Activated T-helper 1 cell treated with anti-CD3 and anti-CD28 coated beads, Interleukin-12 subunit alpha, Interleukin-12 subunit beta, Interleukin-2, Interleukin-4 antibody, amounts not matched to agents 30 ng/mL and 10 ng/mL and 1 ng/mL, durations not matched to agents 14 hours and 24 hours and 36 hours (primary cell): Measurements from ENCODE around the gene ARID4B. TPM values are rescaled to one million over a fixed set of nuclear protein-coding genes. Genes with fewer than 3 reads are reported as not detected.
A peak's percentile ranks its signal among the peaks of the same experiment; 100 is the strongest.

Experiments
- DNase-seq: peaks from one replicate; pipeline ENCODE4 v3.0.0; 2021; ENCODE audit warnings: low spot score
- H3K27ac Mint-ChIP-seq: one replicate; pipeline ENCODE4 v1.8.0; 2021; ENCODE audit warnings: mild to moderate bottlenecking, mixed read lengths
- H3K27me3 Mint-ChIP-seq: one replicate; pipeline ENCODE4 v1.8.0; 2022; ENCODE audit warnings: mild to moderate bottlenecking, moderate library complexity, mixed read lengths; ENCODE audit not compliant: insufficient read depth
- H3K36me3 Mint-ChIP-seq: one replicate; pipeline ENCODE4 v1.8.0; 2021; ENCODE audit warnings: low read depth, mixed read lengths
- H3K4me1 Mint-ChIP-seq: one replicate; pipeline ENCODE4 v1.8.0; 2021; ENCODE audit warnings: low read depth, mixed read lengths
- H3K4me3 Mint-ChIP-seq: one replicate; pipeline ENCODE4 v1.8.0; 2021; ENCODE audit warnings: mild to moderate bottlenecking, moderate library complexity, mixed read lengths
- H3K9me3 Mint-ChIP-seq: one replicate; pipeline ENCODE4 v1.8.0; 2021; ENCODE audit warnings: mixed read lengths
- intact Hi-C: fragments of 100-400 bp; cut with micrococcal nuclease; formaldehyde crosslinking; loops from one replicate; pipeline ENCODE4 v1.15.1; 2024
- total RNA-seq: library from RNA; stranded (reverse); gene quantifications from 2 replicates; pipeline ENCODE4 v1.2.3, GENCODE V29; 2022

Gene ARID4B
- total RNA-seq, 1 donor from 2014 or later, result 58.7 TPM

GRCh38 chr1:235130766-235131270 is 197.2 kb downstream of the ARID4B start:
- H3K36me3 Mint-ChIP-seq, result peaks cover 46% of the 10 kb centered on the region
- H3K4me1 Mint-ChIP-seq, result peaks cover 28% of the 10 kb centered on the region
- no peak overlapping the region for H3K27ac Mint-ChIP-seq
- intact Hi-C loops, result no loop called here
- no peak overlapping the region for H3K4me3 Mint-ChIP-seq
- H3K9me3 Mint-ChIP-seq, result no peaks in the 10 kb centered on the region
- no peaks in the 10 kb centered on the region for H3K27me3 Mint-ChIP-seq
- DNase-seq, result no peak

GRCh38 chr1:235129774-235130570 is 198.0 kb downstream of the ARID4B start:
- intact Hi-C loops, result loop anchor here (2.0 to 10.0 kb wide), 3 partner anchors 77 to 515 kb away; partner anchors contain the start of genes B3GALNT2 and GNG4
- H3K27me3 Mint-ChIP-seq, result no peaks in the 10 kb centered on the region
- H3K4me1 Mint-ChIP-seq, result peaks cover 34% of the 10 kb centered on the region
- H3K9me3 Mint-ChIP-seq, result no peaks in the 10 kb centered on the region
- no peak for DNase-seq
- peaks cover 42% of the 10 kb centered on the region for H3K36me3 Mint-ChIP-seq
- H3K27ac Mint-ChIP-seq, result peak overlapping the region; percentile 78
- H3K4me3 Mint-ChIP-seq, result peak overlapping the region; percentile 19

- Mint-ChIP-seq H3K27me3 (no peaks in the 10 kb centered on the region), H3K9me3 (no peaks in the 10 kb centered on the region), H3K4me3 (peak within 1 kb of the TSS; percentile 99), H3K27ac (peak within 1 kb of the TSS; percentile 94), H3K36me3 (peaks cover 42% of the 10 kb centered on the region), H3K4me1 (peaks cover 45% of the 10 kb centered on the region)
- intact Hi-C loops, result loop anchor here (1.0 to 10.0 kb wide), 8 partner anchors 24 to 755 kb away; partner anchors contain the start of genes ARID4B, B3GALNT2, COA6 and GGPS1
- peak; percentile 94 for DNase-seq
Observed at GRCh38 chr1:235128456-235129328, 199.3 kb downstream of the ARID4B start, which contains the start of gene TOMM20. TSS of gene TOMM20 (minus strand) at chr1:235128837. CDS start at chr1:235128715, 122 bp downstream.

GRCh38 chr1:235127732-235128455 is 200.1 kb downstream of the ARID4B start:
- no peaks in the 10 kb centered on the region for H3K9me3 Mint-ChIP-seq
- intact Hi-C loops, result loop anchor here (1.0 to 10.0 kb wide), 8 partner anchors 24 to 755 kb away; partner anchors contain the start of genes ARID4B, B3GALNT2, COA6 and GGPS1
- DNase-seq, result no peak
- H3K27me3 Mint-ChIP-seq, result no peaks in the 10 kb centered on the region
- peaks cover 48% of the 10 kb centered on the region for H3K4me1 Mint-ChIP-seq
- H3K36me3 Mint-ChIP-seq, result peaks cover 45% of the 10 kb centered on the region
- peak overlapping the region; percentile 99 for H3K4me3 Mint-ChIP-seq
- H3K27ac Mint-ChIP-seq, result peak overlapping the region; percentile 94

GRCh38 chr1:235127203-235127602 is 200.8 kb downstream of the ARID4B start:
- DNase-seq, result no peak
- no peaks in the 10 kb centered on the region for H3K9me3 Mint-ChIP-seq
- H3K36me3 Mint-ChIP-seq, result peaks cover 44% of the 10 kb centered on the region
- peak overlapping the region; percentile 94 for H3K27ac Mint-ChIP-seq
- intact Hi-C loops, result loop anchor here (10.0 kb wide), 1 partner anchor 518 kb away; the partner anchor contains the start of gene GNG4
- H3K27me3 Mint-ChIP-seq, result no peaks in the 10 kb centered on the region
- H3K4me1 Mint-ChIP-seq, result peaks cover 53% of the 10 kb centered on the region
- H3K4me3 Mint-ChIP-seq, result peak overlapping the region; percentile 99

GRCh38 chr1:235124665-235125064 is 203.3 kb downstream of the ARID4B start:
- no peak for DNase-seq
- intact Hi-C loops, result loop anchor here (1.0 to 10.0 kb wide), 2 partner anchors 19 to 520 kb away; partner anchors contain the start of gene GNG4
- Mint-ChIP-seq H3K27ac (peak overlapping the region; percentile 79), H3K4me3 (peak overlapping the region; percentile 72), H3K4me1 (peaks cover 60% of the 10 kb centered on the region), H3K27me3 (no peaks in the 10 kb centered on the region), H3K36me3 (peaks cover 42% of the 10 kb centered on the region), H3K9me3 (no peaks in the 10 kb centered on the region)

- DNase-seq, result no peak
- H3K36me3 Mint-ChIP-seq, result peaks cover 48% of the 10 kb centered on the region
- H3K27me3 Mint-ChIP-seq, result no peaks in the 10 kb centered on the region
- H3K4me1 Mint-ChIP-seq, result peaks cover 57% of the 10 kb centered on the region
- intact Hi-C loops, result loop anchor here (1.0 to 10.0 kb wide), 2 partner anchors 19 to 521 kb away; partner anchors contain the start of gene GNG4
- no peak overlapping the region for H3K4me3 Mint-ChIP-seq
- H3K27ac Mint-ChIP-seq, result peak overlapping the region; percentile 79
- no peaks in the 10 kb centered on the region for H3K9me3 Mint-ChIP-seq
Observed at GRCh38 chr1:235124111-235124510, 203.9 kb downstream of the ARID4B start.

- intact Hi-C loops, result loop anchor here (10.0 kb wide), 1 partner anchor 522 kb away; the partner anchor contains the start of gene GNG4
- Mint-ChIP-seq H3K4me3 (no peak overlapping the region), H3K27me3 (no peaks in the 10 kb centered on the region), H3K4me1 (peaks cover 52% of the 10 kb centered on the region), H3K36me3 (peaks cover 57% of the 10 kb centered on the region), H3K27ac (peak overlapping the region; percentile 67), H3K9me3 (no peaks in the 10 kb centered on the region)
- DNase-seq, result no peak
Observed at GRCh38 chr1:235122348-235122747, 205.6 kb downstream of the ARID4B start.

Other genes with a start within 250 kb of the ARID4B start
- gene TOMM20, start 199.3 kb downstream of the ARID4B start, total RNA-seq, result 112 and 137 TPM in 2 replicates
- 120 and 127 TPM in 2 replicates for gene RBM34, start 166.9 kb downstream of the ARID4B start, total RNA-seq
- 28.8 and 29.8 TPM in 2 replicates for gene GGPS1, start 391 bp upstream of the ARID4B start, total RNA-seq
- 29.0 and 29.2 TPM in 2 replicates for gene TBCE, start 39.2 kb upstream of the ARID4B start, total RNA-seq
- gene B3GALNT2, start 176.3 kb upstream of the ARID4B start, total RNA-seq, result 18.5 and 20.3 TPM in 2 replicates